AG04450 (cell line): ENCODE results near the gene UROC1. TPM values are rescaled to one million over a fixed set of nuclear protein-coding genes. Genes with fewer than 3 reads are reported as not detected.

Experiments
- CTCF ChIA-PET: fragments of 300-600, 350-600 bp; formaldehyde crosslinking; extraction: SDS; loops from one replicate; lab custom pipeline; 2022; ENCODE audit warnings: antibody characterized with exemption, inconsistent platforms; lab: Charles Lee
- POLR2A ChIA-PET: fragments of 350-600 bp; formaldehyde crosslinking; extraction: SDS; loops from one replicate; lab custom pipeline; 2021; ENCODE audit warnings: antibody characterized with exemption, inconsistent platforms; lab: Yijun Ruan, JAX
- DNase-seq: peaks from one replicate; pipeline ENCODE4 v3.0.0-alpha.2; 2011; ENCODE audit warnings: low read depth, low spot score
- H3K27ac ChIP-seq: one replicate; pipeline ENCODE4 v1.5.1; 2012; ENCODE audit warnings: low read depth, low read length, control low read depth
- H3K27me3 ChIP-seq: one replicate; pipeline ENCODE4 v1.6.0; 2012; ENCODE audit warnings: low read length; ENCODE audit not compliant: control insufficient read depth, insufficient read depth
- H3K4me3 ChIP-seq: 2 replicates; pipeline ENCODE4 v1.5.1; 2011; ENCODE audit warnings: mild to moderate bottlenecking, low read depth, low read length, control low read depth
- H3K9me3 ChIP-seq: 2 replicates; pipeline ENCODE4 v1.5.1; 2012; ENCODE audit warnings: low read length; ENCODE audit not compliant: control insufficient read depth, insufficient read depth
- polyA plus RNA-seq: library from polyadenylated mRNA; depleted of rRNA; stranded (reverse); fragments of >200 nt; gene quantifications from 2 replicates; pipeline ENCODE4 v1.2.3, GENCODE V29; 2011
- TF ChIP-seq, protein P1 (sequence below): IDR thresholded peaks from 2 replicates; pipeline ENCODE4 v1.5.1; 2011; ENCODE audit warnings: low read depth, low read length, control low read depth, inconsistent platforms

The UROC1 gene
- polyA plus RNA-seq, 1 experiment: not detected

DNA sequence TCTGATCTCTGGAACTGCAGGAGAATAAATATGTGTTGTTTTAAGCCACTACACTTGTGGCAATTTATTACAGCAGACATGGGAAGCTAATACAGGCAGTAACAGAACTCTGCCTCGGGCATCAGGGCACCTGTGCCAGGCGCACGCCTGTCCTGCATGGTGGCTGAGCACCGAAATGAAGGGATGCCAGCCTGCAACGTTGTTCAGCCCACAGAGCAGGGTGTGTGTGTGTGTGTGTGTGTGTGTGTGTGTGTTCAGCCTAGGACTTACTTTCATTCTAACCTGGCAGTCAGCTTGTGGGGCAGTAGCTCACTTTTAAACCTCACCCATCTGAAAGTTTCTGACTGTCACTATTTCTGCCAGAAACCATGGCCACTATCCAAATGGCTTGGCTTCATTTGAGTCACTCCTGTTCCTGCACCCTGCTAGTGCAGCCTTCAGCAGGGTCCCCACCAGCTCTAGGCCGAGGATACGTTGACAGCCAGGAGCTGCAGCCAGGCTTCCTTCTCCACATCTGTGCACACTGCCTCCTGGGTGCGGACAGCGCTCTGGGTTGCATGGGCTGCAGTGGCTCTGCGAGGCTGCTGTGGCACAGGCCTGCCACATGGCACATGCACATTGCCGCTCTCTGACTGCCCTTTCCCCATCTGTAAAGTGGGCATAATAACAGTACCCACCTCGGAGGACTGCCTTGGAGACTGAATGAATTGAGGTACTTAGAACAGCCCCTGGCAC, 4.5 kb downstream of the UROC1 start:
- no peak for DNase-seq
- ChIA-PET POLR2A (no interaction called here), CTCF (interaction anchor here (6.8 kb wide), 1 partner anchor 9 kb away, joined by 37 read pairs; the partner anchor contains the start of gene CHST13)
- Histone ChIP-seq H3K9me3 (no peaks in the 10 kb centered on the region), H3K27ac (no peak overlapping the region), H3K4me3 (no peak overlapping the region), H3K27me3 (peaks cover 7% of the 10 kb centered on the region)
- TF ChIP-seq, protein P1, sequence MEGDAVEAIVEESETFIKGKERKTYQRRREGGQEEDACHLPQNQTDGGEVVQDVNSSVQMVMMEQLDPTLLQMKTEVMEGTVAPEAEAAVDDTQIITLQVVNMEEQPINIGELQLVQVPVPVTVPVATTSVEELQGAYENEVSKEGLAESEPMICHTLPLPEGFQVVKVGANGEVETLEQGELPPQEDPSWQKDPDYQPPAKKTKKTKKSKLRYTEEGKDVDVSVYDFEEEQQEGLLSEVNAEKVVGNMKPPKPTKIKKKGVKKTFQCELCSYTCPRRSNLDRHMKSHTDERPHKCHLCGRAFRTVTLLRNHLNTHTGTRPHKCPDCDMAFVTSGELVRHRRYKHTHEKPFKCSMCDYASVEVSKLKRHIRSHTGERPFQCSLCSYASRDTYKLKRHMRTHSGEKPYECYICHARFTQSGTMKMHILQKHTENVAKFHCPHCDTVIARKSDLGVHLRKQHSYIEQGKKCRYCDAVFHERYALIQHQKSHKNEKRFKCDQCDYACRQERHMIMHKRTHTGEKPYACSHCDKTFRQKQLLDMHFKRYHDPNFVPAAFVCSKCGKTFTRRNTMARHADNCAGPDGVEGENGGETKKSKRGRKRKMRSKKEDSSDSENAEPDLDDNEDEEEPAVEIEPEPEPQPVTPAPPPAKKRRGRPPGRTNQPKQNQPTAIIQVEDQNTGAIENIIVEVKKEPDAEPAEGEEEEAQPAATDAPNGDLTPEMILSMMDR: no peak

DNA sequence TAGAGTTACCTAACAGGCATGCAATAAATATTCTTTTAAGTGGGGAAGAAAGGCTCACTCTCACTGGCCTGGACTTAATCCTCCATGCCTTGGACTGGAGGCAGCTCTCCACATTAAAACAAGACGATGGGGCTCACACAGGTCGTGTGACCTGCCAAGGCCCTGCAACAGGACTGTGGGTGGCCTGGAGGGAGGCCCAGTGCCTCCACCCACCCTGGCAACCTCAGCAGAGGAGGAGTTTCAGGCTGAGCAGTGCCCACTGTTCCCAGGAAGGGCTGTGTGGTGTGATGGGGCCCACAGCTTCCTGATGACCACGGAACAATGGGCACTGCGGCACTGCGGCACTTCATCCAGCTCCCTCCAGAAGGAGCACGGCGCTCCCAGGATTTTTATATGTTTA, 5.5 kb downstream of the UROC1 start:
- TF ChIP-seq, protein P1: no peak
- CTCF ChIA-PET: interaction anchor here (1.1 to 6.8 kb wide), 2 partner anchors 10 to 1036 kb away, joined by 3 to 37 read pairs; partner anchors contain the start of gene CHST13
- POLR2A ChIA-PET: no interaction called here
- no peaks in the 10 kb centered on the region for H3K9me3 ChIP-seq
- H3K27ac ChIP-seq: no peak overlapping the region
- H3K4me3 ChIP-seq: no peak overlapping the region
- DNase-seq: no peak
- H3K27me3 ChIP-seq: peaks cover 4% of the 10 kb centered on the region

DNA sequence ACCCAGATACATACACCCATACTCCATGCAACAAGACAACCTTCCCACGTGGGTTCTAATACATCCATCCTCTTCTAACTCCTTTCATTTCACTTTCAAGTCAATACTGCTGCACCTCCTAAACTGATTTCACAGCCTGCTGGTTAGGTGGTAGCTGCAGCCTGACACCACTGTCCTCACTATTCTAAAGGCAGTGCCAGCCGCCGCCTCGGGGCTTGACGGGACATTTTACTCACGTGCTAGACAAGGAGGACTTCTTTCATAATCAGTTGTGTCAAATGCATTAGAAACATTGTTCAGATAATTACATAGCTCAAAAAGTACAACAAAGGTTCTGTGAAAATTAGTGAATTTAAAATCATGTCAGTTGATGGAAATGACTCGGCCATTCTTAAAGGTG, 6.3 kb downstream of the UROC1 start:
- no peak for DNase-seq
- TF ChIP-seq, protein P1: no peak
- Histone ChIP-seq H3K27me3 (peaks cover 4% of the 10 kb centered on the region), H3K9me3 (no peaks in the 10 kb centered on the region), H3K27ac (no peak overlapping the region), H3K4me3 (no peak overlapping the region)
- ChIA-PET CTCF (interaction anchor here (1.1 to 6.8 kb wide), 2 partner anchors 11 to 1037 kb away, joined by 3 to 37 read pairs; partner anchors contain the start of gene CHST13), POLR2A (interaction anchor here (0.6 kb wide), 1 partner anchor 947 kb away, joined by 3 read pairs; no protein-coding TSS in a partner anchor)

DNA sequence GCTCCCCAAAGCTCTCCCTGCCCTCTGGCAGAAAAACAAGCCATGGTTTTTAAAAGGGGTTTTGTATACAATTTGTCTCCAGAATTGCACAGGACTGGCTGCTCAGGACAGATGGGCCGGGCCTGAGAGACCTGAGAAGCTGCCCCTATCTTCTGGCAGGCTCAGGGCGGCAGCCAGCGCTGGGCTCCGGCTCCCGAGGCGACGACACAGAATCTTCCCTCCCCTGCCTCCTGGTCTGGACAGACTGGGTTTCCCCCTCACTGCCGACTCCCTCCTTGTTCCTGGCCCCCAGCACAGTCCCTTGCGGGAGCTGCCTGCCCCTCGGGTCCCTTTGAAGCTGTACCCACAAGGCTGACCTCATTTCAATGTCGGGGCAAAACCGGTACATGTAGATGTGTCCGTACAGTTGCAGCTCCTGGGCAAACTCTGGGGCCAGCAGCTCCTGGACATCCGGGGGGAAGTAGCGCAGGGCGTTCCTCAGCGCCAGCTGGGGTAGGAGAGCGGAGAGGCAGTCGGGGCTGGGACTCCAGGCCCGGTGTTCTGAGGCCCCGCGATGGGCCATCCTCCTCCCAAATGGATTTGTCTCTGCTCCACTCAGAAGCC, 7.2 kb downstream of the UROC1 start:
- ChIA-PET CTCF (interaction anchor here (6.8 kb wide), 1 partner anchor 12 kb away, joined by 37 read pairs; the partner anchor contains the start of gene CHST13), POLR2A (no interaction called here)
- TF ChIP-seq, protein P1: no peak
- no peak overlapping the region for H3K27ac ChIP-seq
- H3K27me3 ChIP-seq: peaks cover 4% of the 10 kb centered on the region
- H3K9me3 ChIP-seq: no peaks in the 10 kb centered on the region
- no peak for DNase-seq
- no peak overlapping the region for H3K4me3 ChIP-seq
